22Rv1 (cell line): ENCODE measurements around the gene C3orf22.

Source experiments
- CTCF ChIP-seq: fragments of 450-650 bp; IDR thresholded peaks from 2 replicates; pipeline ENCODE4 v1.5.1; 2017; ENCODE audit warnings: mild to moderate bottlenecking
- ZFX ChIP-seq: fragments of 450-650 bp; IDR thresholded peaks from 2 replicates; pipeline ENCODE4 v1.6.1; 2017; ENCODE audit warnings: antibody characterized with exemption, borderline replicate concordance

GRCh38 chr3:126604691-126605090, 46.0 kb upstream of the C3orf22 start:
- TF ChIP-seq CTCF (no peak), ZFX (no peak)
